ENCODE data around the gene RMRP. TPM values are rescaled to one million over a fixed set of nuclear protein-coding genes. Genes with fewer than 3 reads are reported as not detected.

The RMRP gene
- total RNA-seq, 1 donor from 2014 or later: 32,961 TPM

- Mint-ChIP-seq H3K4me1 (ENCODE audit: unreplicated experiment) (peaks cover 12% of the 10 kb centered on the region), H3K9me3 (ENCODE audit: unreplicated experiment) (no peaks in the 10 kb centered on the region), H3K27me3 (ENCODE audit: unreplicated experiment) (peaks cover 21% of the 10 kb centered on the region), H3K27ac (ENCODE audit: unreplicated experiment) (no peak overlapping the region), H3K36me3 (ENCODE audit: low read depth, unreplicated experiment) (peaks cover 4% of the 10 kb centered on the region), H3K4me3 (ENCODE audit: unreplicated experiment) (no peak overlapping the region)
- no peak for DNase-seq (ENCODE audit: low spot score)
- TF ChIP-seq CTCF (IDR thresholded peaks at IDR 0.05; ENCODE audit: unreplicated experiment): no peak
Measured at GRCh38 chr9:35666549-35666948, 8.7 kb upstream of the RMRP start.

DNA sequence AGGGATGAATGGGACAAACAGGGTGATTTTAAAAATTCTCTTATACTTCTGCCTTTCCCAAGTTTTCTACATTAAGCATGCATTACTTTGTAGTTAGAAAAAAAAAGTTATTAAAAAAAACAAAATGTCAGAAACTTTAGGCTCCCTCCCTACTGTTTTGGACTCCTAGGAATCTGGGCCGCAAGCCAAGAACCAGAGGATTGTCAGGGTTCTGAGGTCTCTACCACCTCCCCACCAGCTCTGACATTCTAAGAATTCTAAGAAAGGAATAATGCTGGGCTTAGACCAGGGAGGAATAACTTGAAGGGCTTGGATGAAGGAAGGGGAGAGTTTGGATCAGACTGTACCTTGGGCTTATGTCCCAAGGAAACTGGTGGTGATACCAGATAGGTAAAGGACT lies 8.2 kb upstream of the RMRP start:
- Mint-ChIP-seq H3K27ac (ENCODE audit: unreplicated experiment) (no peak overlapping the region), H3K9me3 (ENCODE audit: unreplicated experiment) (no peaks in the 10 kb centered on the region), H3K4me1 (ENCODE audit: unreplicated experiment) (peaks cover 12% of the 10 kb centered on the region), H3K4me3 (ENCODE audit: unreplicated experiment) (no peak overlapping the region), H3K27me3 (ENCODE audit: unreplicated experiment) (peaks cover 21% of the 10 kb centered on the region), H3K36me3 (ENCODE audit: low read depth, unreplicated experiment) (peaks cover 4% of the 10 kb centered on the region)
- no peak for TF ChIP-seq CTCF (IDR thresholded peaks at IDR 0.05; ENCODE audit: unreplicated experiment)
- DNase-seq (ENCODE audit: low spot score): no peak

DNA sequence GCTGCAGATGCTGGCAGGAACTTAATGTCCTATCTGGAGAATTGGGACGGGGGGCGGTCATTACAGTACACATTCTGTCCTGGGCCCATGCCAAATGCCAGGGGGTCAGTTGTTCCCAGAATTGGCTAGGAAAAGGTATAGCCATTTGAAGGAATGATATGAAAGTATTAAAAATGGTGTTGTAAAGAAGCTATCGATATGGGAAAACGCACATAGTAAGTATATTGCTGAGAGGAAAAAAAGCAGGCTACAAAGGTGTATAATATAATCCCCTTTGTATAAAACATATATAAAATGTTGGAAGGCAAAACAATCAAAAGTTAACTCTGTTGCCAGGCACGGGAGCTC lies 7.6 kb upstream of the RMRP start:
- Mint-ChIP-seq H3K9me3 (ENCODE audit: unreplicated experiment) (no peaks in the 10 kb centered on the region), H3K27me3 (ENCODE audit: unreplicated experiment) (peaks cover 21% of the 10 kb centered on the region), H3K36me3 (ENCODE audit: low read depth, unreplicated experiment) (peaks cover 5% of the 10 kb centered on the region), H3K4me1 (ENCODE audit: unreplicated experiment) (peaks cover 13% of the 10 kb centered on the region), H3K4me3 (ENCODE audit: unreplicated experiment) (peak overlapping the region; percentile 82), H3K27ac (ENCODE audit: unreplicated experiment) (no peak overlapping the region)
- no peak for DNase-seq (ENCODE audit: low spot score)
- TF ChIP-seq CTCF (IDR thresholded peaks at IDR 0.05; ENCODE audit: unreplicated experiment): no peak

DNA sequence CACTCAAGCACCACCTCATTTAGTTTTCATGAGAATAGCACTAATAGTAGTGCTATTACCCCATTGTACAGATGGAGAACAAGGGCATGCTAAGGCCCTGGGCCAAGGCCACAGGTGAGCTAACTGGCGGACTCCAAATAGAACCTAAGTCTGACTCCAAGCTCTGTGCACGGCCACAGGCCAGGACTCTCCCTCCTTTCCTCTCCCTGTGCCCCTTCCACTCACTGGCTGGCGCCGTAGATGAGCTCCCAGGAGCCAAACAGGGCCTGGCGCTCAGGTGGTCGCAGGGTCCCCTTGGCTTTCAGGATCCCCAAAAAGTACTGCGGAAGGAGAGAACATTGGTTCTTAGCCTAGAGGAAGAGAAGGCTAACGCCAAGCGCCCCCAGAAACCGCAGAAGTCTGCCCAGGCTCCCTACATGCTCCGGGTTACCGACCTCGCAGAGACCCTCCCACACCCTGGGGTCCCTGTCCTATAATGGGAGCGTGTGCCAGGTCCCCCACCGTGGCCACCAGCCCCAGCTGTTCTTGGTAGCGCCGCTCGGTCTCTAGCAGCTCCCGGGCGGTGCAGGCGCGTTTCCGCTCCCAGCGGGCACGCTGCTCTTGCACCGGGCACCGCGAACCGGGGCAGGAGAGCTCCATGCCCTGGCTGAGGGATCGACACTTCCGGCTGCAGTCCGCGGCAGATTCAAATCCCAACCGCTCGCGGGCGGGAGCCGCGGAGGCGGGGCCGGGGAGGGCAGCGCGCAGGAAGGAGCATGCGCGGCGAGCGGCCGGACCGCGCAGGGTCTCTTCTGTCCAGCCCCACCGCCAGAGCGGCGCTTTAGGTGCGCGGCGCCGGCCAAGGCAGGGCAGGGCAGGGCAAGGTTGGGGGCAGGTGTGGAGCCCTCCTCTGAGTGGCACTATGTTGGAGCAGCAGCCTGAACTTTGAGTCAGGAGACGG lies 7.0 kb upstream of the RMRP start, which contains the start of gene ARHGEF39:
ARHGEF39 (minus strand) TSS at position 665 of the 940 bp plus-strand sequence; CDS start at position 639, 26 bp downstream.
- H3K27ac Mint-ChIP-seq (ENCODE audit: unreplicated experiment): no peak within 1 kb of the TSS

More for the DNA sequence above, 7.0 kb upstream of the RMRP start, which contains the start of gene ARHGEF39:
- Mint-ChIP-seq H3K4me1 (ENCODE audit: unreplicated experiment) (peaks cover 17% of the 10 kb centered on the region), H3K4me3 (ENCODE audit: unreplicated experiment) (peak within 1 kb of the TSS; percentile 82), H3K36me3 (ENCODE audit: low read depth, unreplicated experiment) (peaks cover 9% of the 10 kb centered on the region), H3K9me3 (ENCODE audit: unreplicated experiment) (no peaks in the 10 kb centered on the region), H3K27me3 (ENCODE audit: unreplicated experiment) (peaks cover 21% of the 10 kb centered on the region)
- no peak for TF ChIP-seq CTCF (IDR thresholded peaks at IDR 0.05; ENCODE audit: unreplicated experiment)
- DNase-seq (ENCODE audit: low spot score): peak; percentile 83
